Bronchial epithelial cell (primary cell): ENCODE results near the gene SVIL. TPM values are rescaled to one million over a fixed set of nuclear protein-coding genes. Genes with fewer than 3 reads are reported as not detected.
A peak's percentile ranks its signal among the peaks of the same experiment; 100 is the strongest.
"Not testable (repeated sequence)": the region's sequence is repeated elsewhere in the genome, so short reads cannot be mapped to it uniquely, and the experiment has no call there.

Source experiments
- DNase-seq: peaks from one replicate; pipeline ENCODE4 v3.0.0-alpha.2; 2010; ENCODE audit warnings: low read depth
- FAIRE-seq: peaks from 2 replicates; lab custom pipeline; 2011; peaks lifted over from hg19 to GRCh38; lab: Jason Lieb, UNC
- H3K27me3 ChIP-seq: 2 replicates; pipeline ENCODE4 v1.5.1; 2011; ENCODE audit warnings: low read length; ENCODE audit not compliant: control insufficient read depth, insufficient read depth
- H3K36me3 ChIP-seq: 2 replicates; pipeline ENCODE4 v1.5.1; 2011; ENCODE audit warnings: low read length; ENCODE audit not compliant: control insufficient read depth, insufficient read depth
- H3K4me3 ChIP-seq: 2 replicates; pipeline ENCODE4 v1.5.1; 2011; ENCODE audit warnings: mild to moderate bottlenecking, low read depth, low read length, control low read depth
- total RNA-seq: library from RNA; depleted of rRNA; stranded (reverse); fragments of >200 nt; gene quantifications from 2 replicates; pipeline ENCODE4 v1.2.1, GENCODE V29; 2014
- TF ChIP-seq, protein P1 (sequence below): IDR thresholded peaks from 2 replicates; pipeline ENCODE4 v1.5.1; 2011; ENCODE audit warnings: mild to moderate bottlenecking, moderate library complexity, low read length, control low read depth, inconsistent platforms; ENCODE audit not compliant: insufficient read depth, severe bottlenecking

SVIL gene
- total RNA-seq, 1 donor from 2014 or later: 12.6 TPM

DNA sequence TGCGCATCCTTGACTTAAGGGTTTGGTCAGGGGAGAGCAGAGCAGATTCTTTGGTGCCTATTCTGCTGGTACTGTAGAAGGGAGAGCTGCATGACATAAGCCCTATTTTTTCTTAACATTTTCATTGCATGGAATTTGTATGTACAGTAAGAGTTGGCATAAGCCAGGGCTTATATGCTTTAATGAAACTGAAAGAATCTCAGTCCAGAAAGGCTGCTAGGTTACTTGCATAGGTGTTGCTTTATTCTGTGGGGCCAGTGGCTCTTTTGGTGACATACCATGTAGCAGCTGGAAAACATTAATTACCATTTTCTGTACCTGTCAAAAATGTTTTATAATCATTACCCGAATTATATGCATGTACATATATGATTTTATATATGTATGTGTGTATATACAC, 193.8 kb downstream of the SVIL start:
- Histone ChIP-seq H3K36me3 (no peaks in the 10 kb centered on the region), H3K27me3 (no peaks in the 10 kb centered on the region), H3K4me3 (no peak overlapping the region)
- DNase-seq (no peak), FAIRE-seq (no peak)
- TF ChIP-seq, protein P1, sequence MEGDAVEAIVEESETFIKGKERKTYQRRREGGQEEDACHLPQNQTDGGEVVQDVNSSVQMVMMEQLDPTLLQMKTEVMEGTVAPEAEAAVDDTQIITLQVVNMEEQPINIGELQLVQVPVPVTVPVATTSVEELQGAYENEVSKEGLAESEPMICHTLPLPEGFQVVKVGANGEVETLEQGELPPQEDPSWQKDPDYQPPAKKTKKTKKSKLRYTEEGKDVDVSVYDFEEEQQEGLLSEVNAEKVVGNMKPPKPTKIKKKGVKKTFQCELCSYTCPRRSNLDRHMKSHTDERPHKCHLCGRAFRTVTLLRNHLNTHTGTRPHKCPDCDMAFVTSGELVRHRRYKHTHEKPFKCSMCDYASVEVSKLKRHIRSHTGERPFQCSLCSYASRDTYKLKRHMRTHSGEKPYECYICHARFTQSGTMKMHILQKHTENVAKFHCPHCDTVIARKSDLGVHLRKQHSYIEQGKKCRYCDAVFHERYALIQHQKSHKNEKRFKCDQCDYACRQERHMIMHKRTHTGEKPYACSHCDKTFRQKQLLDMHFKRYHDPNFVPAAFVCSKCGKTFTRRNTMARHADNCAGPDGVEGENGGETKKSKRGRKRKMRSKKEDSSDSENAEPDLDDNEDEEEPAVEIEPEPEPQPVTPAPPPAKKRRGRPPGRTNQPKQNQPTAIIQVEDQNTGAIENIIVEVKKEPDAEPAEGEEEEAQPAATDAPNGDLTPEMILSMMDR: no peak

DNA sequence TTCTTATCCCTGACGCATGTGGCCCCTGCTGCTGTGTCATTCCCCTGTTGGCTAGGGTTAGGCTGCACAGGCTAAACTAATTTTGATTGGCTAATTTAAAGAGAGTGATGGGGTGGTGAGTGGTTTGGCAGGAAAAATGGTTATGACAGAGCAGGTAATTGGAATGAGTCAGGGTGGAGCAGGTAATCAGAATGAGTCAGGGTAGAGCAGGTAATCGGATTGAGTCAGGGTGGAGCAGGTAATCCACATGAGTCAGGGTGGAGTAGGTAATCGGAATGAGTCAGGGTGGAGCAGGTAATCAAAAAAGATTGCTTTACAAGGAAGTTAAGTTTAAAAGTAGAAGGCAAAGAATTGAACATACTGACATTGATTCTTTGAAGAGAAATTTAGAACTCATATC, 195.8 kb downstream of the SVIL start:
- H3K27me3 ChIP-seq, H3K4me3 ChIP-seq, H3K36me3 ChIP-seq, FAIRE-seq: not testable (repeated sequence)
- peak; percentile 77 for DNase-seq

DNA sequence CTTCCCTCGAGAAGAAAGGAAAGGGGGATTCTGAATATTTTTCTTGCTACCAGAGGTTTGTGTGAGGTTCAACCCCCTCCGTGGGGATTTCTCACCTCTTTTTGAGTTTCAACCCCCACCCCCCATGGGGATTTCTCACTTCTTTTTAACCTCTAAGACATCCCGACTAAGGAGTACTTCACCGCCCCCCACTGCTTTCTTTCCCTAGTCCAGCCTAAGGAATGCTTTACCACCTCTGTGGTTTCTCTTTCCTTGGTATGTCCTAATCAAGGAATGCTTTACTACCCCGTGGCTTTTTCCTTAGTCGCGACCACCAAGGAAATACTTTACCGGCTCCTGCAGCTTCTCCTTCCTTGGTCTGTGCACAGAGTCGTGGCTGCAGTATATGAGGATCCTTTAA, 196.5 kb downstream of the SVIL start:
- FAIRE-seq (no peak), DNase-seq (no peak)
- TF ChIP-seq, protein P1: no peak
- Histone ChIP-seq H3K36me3 (no peaks in the 10 kb centered on the region), H3K27me3 (no peaks in the 10 kb centered on the region), H3K4me3 (no peak overlapping the region)

DNA sequence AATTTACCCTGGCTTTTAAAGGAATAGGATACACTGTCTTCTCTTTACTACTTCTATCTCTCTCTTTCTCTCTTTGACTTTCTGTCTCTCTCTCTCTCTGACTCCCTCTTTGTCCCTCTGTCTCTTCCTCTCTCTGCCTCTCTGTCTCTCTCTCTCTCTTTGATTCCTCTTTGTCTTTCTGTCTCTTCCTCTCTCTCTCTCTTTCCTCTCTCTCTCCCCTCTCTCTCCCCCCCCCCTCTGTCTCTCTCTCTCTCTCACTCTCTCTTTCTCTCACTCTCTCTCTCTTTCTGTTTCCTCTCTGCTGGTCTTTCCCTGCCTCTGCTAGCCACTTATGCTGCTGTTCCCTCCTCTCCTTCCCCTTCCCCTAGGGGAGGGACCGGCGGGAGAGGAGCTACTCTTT, 196.9 kb downstream of the SVIL start:
- TF ChIP-seq, protein P1: no peak
- DNase-seq: no peak
- Histone ChIP-seq H3K36me3 (no peaks in the 10 kb centered on the region), H3K4me3 (no peak overlapping the region), H3K27me3 (no peaks in the 10 kb centered on the region)
- no peak for FAIRE-seq

DNA sequence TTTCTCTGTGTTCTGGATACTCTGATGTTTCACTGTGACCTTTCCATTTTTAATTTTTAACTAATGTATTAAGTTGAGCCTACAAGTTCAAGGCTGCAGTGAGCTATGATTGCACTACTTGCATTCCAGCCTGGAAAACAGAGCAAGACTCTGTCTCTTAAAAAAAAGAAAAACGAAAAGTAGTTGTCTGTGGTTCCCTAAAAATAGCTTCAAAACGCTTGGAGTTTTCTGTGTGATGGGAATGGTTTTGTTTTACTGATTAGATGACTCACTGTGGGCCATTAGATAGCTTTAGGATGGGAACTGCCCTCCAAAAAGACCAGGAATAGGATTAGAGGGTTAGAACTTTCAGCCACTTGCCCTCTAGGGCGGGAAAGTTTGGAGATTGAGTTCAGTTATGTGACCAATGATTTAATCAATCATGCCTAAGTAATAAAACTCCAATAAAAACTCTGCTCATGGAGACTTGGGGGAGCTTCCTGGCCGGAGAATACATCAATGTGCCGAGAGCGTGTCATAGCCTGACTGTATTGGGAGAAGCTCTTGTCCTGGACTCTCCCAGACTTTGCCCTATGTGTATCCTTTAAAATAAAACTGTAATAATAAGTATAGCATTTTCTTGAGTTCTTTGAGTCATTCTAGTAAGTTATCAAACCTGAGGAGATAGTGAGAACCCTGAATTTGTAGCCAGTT, 198.8 kb downstream of the SVIL start:
- H3K27me3 ChIP-seq: no peaks in the 10 kb centered on the region

DNA sequence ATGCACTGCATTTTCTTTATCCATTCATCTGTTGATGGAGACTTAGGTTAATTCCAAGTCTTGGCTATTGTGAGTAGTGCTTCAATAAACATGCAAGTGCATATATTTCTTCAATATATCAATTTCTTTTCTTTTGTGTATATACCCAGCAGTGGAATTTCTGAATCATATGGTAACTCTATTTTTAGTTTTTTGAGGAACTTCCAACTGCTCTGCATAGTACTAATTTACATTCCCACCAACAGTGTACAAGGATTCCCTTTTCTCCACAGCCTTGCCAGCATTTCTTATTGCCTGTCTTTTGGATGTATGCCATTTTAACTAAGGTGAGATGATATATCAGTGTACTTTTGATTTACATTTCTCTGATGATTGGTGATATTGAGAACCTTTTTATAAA, 200.7 kb downstream of the SVIL start:
- FAIRE-seq (no peak), DNase-seq (no peak)
- TF ChIP-seq, protein P1: no peak
- Histone ChIP-seq H3K36me3 (no peaks in the 10 kb centered on the region), H3K27me3 (no peaks in the 10 kb centered on the region), H3K4me3 (no peak overlapping the region)

More for the DNA sequence above, 198.8 kb downstream of the SVIL start:
- TF ChIP-seq, protein P1: no peak
- DNase-seq (no peak), FAIRE-seq (no peak)
- Histone ChIP-seq H3K4me3 (no peak overlapping the region), H3K36me3 (no peaks in the 10 kb centered on the region)
